SH-SY5Y (cell line): ENCODE data around the gene MAP1B.

ENCODE experiments used
- GATA2 ChIP-seq: IDR thresholded peaks from 2 replicates; pipeline ENCODE4 v1.6.1; 2011; ENCODE audit warnings: mild to moderate bottlenecking, low read depth, low read length
- GATA3 ChIP-seq: IDR thresholded peaks from 2 replicates; pipeline ENCODE4 v1.6.1; 2011; ENCODE audit warnings: low read depth, mild to moderate bottlenecking, low read length, moderate library complexity

Gene MAP1B

DNA sequence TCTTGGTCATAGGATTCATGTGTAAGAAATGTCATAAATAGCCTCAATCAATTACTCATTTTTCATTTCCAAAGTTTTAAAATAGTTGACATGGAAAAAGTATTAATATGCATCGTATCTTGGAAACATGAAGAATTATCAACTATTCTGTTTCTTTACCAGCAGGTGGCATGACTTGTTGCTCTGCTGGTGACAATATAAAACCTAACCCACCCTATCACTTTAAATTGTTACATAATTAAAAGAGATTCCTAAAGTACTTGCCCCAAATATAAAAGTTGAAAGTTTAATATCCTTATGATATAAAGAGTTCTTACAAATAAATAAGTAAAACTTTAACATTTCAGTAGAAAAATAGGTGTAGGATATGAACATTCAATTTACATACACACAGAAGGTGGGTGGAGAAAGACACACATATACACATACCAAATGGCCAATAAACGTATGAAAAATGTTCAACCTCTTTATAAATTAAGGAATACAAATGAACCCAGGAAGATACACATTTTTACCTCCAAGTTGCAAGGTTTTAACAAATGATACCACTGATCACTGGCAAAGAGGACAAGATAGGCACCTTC, 30.6 kb downstream of the MAP1B start:
- TF ChIP-seq GATA2: no peak
- no peak for TF ChIP-seq GATA3

- TF ChIP-seq GATA3: peak; percentile 70
- TF ChIP-seq GATA2: peak; percentile 84
Measured at GRCh38 chr5:72138943-72139521, 31.8 kb downstream of the MAP1B start.

- no peak for TF ChIP-seq GATA3
- no peak for TF ChIP-seq GATA2
Measured at GRCh38 chr5:72140711-72141110, 33.4 kb downstream of the MAP1B start.

GRCh38 chr5:72141440-72142355, 34.4 kb downstream of the MAP1B start:
- TF ChIP-seq GATA3: no peak

DNA sequence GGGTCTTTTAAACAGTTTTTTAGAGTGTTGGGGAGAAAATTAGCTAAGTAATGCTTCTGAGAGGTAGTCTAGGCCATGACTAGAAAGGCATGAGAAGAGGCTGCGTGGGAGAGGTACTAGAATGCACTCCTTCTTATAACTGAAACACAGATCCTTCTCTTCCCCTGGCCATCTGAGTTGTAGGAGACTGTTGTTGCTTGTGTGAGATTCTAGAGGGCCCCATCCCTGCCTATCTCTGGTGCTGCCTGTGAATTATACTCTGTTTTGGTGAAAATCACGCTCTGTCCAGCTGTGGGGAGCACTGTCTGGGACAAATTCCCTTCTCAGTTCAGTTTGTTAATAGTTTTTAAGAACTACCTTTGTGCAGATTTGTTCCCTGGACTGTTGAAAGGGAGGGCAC, 37.5 kb downstream of the MAP1B start:
- no peak for TF ChIP-seq GATA2
- TF ChIP-seq GATA3: no peak

DNA sequence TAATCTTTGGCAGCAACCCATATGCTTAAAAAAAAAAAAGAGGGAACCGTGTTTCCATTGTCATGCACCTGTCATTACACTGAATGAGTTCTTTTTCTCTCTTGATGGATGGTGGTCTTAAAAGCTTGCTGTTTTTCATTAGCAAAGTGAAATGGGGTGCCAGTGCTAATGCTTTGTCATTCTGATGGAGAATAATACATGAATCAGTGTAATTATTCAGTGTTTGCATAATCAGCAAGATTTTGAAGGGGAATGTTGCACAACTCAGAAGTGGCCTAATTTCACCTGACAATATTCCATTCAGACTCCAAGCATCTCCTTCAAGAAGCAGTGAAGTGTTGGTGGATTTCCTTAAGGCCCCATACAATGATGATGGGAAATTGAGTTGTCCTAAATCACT, 38.1 kb downstream of the MAP1B start:
- TF ChIP-seq GATA3: no peak
- TF ChIP-seq GATA2: no peak

GRCh38 chr5:72146056-72146455, 38.8 kb downstream of the MAP1B start:
- TF ChIP-seq GATA2 (no peak), GATA3 (no peak)

DNA sequence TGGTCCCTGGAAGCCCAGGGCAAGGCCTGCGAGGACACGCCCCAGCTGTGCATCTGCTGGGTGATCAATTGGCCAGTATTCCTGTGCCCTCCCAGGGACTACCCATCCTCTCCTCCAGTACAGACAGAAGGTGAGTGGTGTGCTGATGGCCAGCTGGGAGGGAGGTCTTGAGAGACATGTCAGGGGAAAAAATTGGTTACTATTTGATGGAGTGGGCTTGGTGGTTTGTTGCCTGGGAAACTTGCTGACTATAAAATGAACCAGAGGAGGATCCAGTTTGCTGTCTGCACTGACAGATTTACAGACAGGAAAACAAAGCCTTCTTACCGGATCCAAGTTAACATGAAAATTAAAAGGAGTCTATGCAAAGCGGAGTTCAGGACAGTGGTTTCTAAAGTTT, 40.3 kb downstream of the MAP1B start:
- TF ChIP-seq GATA2 (no peak), GATA3 (no peak)

- TF ChIP-seq GATA3: no peak
- TF ChIP-seq GATA2: no peak
Measured at GRCh38 chr5:72149742-72150141, 42.5 kb downstream of the MAP1B start.

GRCh38 chr5:72151169-72151568, 43.9 kb downstream of the MAP1B start:
- TF ChIP-seq GATA2 (no peak), GATA3 (no peak)

GRCh38 chr5:72151646-72152045, 44.4 kb downstream of the MAP1B start:
- no peak for TF ChIP-seq GATA2
- no peak for TF ChIP-seq GATA3

GRCh38 chr5:72152545-72152944, 45.3 kb downstream of the MAP1B start:
- TF ChIP-seq GATA2 (no peak), GATA3 (no peak)

GRCh38 chr5:72153551-72153950, 46.3 kb downstream of the MAP1B start:
- TF ChIP-seq GATA3: no peak
- TF ChIP-seq GATA2: no peak

- TF ChIP-seq GATA3 (no peak), GATA2 (no peak)
Measured at GRCh38 chr5:72154076-72154756, 46.9 kb downstream of the MAP1B start.
